ENCODE data around the gene CFAP92. TPM values are rescaled to one million over a fixed set of nuclear protein-coding genes. Genes with fewer than 3 reads are reported as not detected.

Gene CFAP92
- total RNA-seq, 1 donor from 2014 or later = 3.7 TPM

DNA sequence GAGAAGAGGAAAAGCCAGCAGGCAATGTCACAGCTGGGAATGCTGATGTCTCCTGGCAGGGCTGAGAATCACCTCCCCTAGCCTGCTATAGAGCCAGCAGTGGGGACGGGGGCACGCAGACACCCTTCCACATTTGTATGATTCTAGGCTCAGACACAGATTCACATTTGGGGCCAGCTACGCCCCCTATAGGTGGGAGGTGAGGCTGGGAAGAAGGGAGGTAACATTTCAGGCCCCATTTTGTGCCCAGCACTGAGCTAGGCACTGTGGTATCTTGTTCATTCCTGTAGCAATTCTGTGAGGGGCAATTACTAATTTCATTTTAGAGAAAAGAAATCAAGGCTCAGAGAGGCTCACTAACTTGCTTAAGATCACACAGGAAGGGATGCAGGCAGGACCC is 130.3 kb downstream of the CFAP92 start:
- Mint-ChIP-seq H3K27ac (ENCODE audit: unreplicated experiment) (no peak overlapping the region), H3K4me3 (ENCODE audit: unreplicated experiment) (no peak overlapping the region), H3K9me3 (ENCODE audit: unreplicated experiment) (peaks cover 11% of the 10 kb centered on the region), H3K4me1 (ENCODE audit: unreplicated experiment) (peaks cover 6% of the 10 kb centered on the region), H3K27me3 (ENCODE audit: unreplicated experiment) (peaks cover 7% of the 10 kb centered on the region), H3K36me3 (ENCODE audit: low read depth, unreplicated experiment) (peaks cover 29% of the 10 kb centered on the region)
- DNase-seq (ENCODE audit: low spot score) = no peak
- TF ChIP-seq, protein P1, sequence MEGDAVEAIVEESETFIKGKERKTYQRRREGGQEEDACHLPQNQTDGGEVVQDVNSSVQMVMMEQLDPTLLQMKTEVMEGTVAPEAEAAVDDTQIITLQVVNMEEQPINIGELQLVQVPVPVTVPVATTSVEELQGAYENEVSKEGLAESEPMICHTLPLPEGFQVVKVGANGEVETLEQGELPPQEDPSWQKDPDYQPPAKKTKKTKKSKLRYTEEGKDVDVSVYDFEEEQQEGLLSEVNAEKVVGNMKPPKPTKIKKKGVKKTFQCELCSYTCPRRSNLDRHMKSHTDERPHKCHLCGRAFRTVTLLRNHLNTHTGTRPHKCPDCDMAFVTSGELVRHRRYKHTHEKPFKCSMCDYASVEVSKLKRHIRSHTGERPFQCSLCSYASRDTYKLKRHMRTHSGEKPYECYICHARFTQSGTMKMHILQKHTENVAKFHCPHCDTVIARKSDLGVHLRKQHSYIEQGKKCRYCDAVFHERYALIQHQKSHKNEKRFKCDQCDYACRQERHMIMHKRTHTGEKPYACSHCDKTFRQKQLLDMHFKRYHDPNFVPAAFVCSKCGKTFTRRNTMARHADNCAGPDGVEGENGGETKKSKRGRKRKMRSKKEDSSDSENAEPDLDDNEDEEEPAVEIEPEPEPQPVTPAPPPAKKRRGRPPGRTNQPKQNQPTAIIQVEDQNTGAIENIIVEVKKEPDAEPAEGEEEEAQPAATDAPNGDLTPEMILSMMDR (IDR thresholded peaks at IDR 0.05; ENCODE audit: unreplicated experiment) = peak; percentile 35

DNA sequence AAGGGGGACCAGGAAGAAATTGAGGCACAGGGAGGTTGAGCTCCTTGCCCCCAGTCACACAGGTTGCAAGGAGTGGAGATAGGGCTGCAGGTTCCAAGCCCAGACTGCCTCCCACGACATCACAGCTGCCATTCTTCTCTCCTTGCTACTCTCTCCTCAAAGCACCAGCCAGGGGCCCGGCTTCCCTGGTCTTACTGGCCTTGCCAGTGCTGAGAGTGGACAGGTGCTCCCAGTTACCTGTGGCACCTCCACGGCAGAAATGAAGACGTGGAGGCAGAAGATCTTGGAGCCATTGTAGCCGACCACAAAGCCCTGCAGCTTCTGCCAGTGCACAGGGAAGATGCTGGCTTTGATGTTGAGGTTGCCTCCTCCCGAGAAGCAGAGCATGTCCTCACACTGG is 132.4 kb downstream of the CFAP92 start:
- TF ChIP-seq, protein P1 (IDR thresholded peaks at IDR 0.05; ENCODE audit: unreplicated experiment) = no peak
- Mint-ChIP-seq H3K36me3 (ENCODE audit: low read depth, unreplicated experiment) (peaks cover 41% of the 10 kb centered on the region), H3K4me1 (ENCODE audit: unreplicated experiment) (peaks cover 6% of the 10 kb centered on the region), H3K27ac (ENCODE audit: unreplicated experiment) (no peak overlapping the region), H3K9me3 (ENCODE audit: unreplicated experiment) (peaks cover 24% of the 10 kb centered on the region), H3K27me3 (ENCODE audit: unreplicated experiment) (peaks cover 3% of the 10 kb centered on the region), H3K4me3 (ENCODE audit: unreplicated experiment) (no peak overlapping the region)
- no peak for DNase-seq (ENCODE audit: low spot score)

Other genes with a start within 250 kb of the CFAP92 start
- 46.5 TPM for gene ACAD9, start 114.5 kb downstream of the CFAP92 start, total RNA-seq (ENCODE audit: unreplicated experiment)
- 15.9 TPM for gene EFCC1, start 7.2 kb upstream of the CFAP92 start, total RNA-seq (ENCODE audit: unreplicated experiment)
- 1.5 TPM for gene GP9, start 66.7 kb upstream of the CFAP92 start, total RNA-seq (ENCODE audit: unreplicated experiment)
- gene RAB43, start 127.7 kb upstream of the CFAP92 start, total RNA-seq (ENCODE audit: unreplicated experiment) = 53.0 TPM
- gene ISY1, start 167.0 kb upstream of the CFAP92 start, total RNA-seq (ENCODE audit: unreplicated experiment) = 61.9 TPM
- gene CNBP, start 189.8 kb upstream of the CFAP92 start, total RNA-seq (ENCODE audit: unreplicated experiment) = 192 TPM

Data from endothelial cell (in vitro differentiated cells).